ENCODE data around the gene RAB29. TPM values are rescaled to one million over a fixed set of nuclear protein-coding genes. Genes with fewer than 3 reads are reported as not detected.

The RAB29 gene, protein sequence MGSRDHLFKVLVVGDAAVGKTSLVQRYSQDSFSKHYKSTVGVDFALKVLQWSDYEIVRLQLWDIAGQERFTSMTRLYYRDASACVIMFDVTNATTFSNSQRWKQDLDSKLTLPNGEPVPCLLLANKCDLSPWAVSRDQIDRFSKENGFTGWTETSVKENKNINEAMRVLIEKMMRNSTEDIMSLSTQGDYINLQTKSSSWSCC
- polyA plus RNA-seq (2012; ENCODE audit: insufficient read length, low read depth), result 20.0 TPM

DNA sequence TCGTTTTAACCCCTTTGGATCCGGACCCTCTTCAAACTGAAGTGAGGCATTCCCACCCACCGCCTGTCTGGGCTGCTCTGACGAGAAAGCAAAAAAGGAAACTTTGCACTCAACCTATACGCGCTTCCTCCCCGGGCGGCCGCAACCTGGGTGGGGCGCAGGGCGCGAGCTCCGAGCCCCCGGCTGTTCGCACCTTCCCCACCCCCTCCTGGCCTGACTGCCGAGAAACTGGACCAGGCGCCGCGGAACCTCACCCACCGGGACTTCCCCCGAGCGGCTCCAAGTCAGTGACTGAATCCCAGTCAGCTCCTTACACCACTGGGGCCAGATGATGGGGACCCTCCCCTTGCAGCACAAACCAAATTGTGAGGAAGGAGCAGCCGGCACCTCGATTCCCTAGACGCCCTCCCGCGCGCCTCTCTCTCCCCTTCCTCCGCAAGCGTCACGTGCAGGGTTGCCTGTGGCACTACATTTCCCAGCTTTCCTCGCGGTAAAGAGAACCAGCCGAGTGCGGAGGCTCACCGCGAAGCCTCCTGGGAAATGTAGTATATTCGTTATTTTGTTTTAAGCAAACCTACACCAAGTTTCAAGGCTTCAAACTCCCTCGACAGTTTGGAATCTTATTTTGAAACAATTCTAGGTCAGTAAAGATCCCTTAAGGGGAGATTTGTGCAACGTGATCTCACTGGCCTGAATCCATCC, at the start of gene RAB29:
TSS of gene RAB29 (minus strand) at position 468 of the 702 bp plus-strand sequence. CDS start 526 bp downstream, outside the sequence.
- TF ChIP-seq SIN3A (IDR thresholded peaks at IDR 0.05; ENCODE audit: borderline replicate concordance, insufficient read depth, low read length), result no peak
- no peak for TF ChIP-seq TAF1 (IDR thresholded peaks at IDR 0.05; ENCODE audit: borderline replicate concordance, insufficient read depth, low read length)
- TF ChIP-seq, protein P1, sequence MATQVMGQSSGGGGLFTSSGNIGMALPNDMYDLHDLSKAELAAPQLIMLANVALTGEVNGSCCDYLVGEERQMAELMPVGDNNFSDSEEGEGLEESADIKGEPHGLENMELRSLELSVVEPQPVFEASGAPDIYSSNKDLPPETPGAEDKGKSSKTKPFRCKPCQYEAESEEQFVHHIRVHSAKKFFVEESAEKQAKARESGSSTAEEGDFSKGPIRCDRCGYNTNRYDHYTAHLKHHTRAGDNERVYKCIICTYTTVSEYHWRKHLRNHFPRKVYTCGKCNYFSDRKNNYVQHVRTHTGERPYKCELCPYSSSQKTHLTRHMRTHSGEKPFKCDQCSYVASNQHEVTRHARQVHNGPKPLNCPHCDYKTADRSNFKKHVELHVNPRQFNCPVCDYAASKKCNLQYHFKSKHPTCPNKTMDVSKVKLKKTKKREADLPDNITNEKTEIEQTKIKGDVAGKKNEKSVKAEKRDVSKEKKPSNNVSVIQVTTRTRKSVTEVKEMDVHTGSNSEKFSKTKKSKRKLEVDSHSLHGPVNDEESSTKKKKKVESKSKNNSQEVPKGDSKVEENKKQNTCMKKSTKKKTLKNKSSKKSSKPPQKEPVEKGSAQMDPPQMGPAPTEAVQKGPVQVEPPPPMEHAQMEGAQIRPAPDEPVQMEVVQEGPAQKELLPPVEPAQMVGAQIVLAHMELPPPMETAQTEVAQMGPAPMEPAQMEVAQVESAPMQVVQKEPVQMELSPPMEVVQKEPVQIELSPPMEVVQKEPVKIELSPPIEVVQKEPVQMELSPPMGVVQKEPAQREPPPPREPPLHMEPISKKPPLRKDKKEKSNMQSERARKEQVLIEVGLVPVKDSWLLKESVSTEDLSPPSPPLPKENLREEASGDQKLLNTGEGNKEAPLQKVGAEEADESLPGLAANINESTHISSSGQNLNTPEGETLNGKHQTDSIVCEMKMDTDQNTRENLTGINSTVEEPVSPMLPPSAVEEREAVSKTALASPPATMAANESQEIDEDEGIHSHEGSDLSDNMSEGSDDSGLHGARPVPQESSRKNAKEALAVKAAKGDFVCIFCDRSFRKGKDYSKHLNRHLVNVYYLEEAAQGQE (IDR thresholded peaks at IDR 0.05; ENCODE audit: insufficient read depth in 1 of 2, low read depth in 2 of 2, low read length in 2 of 2), result no peak
- no peak for TF ChIP-seq FOXP2 (optimal IDR thresholded peaks at IDR 0.05; ENCODE audit: borderline replicate concordance, extremely low read depth, extremely low read length, insufficient read depth)
- TF ChIP-seq POLR2AphosphoS5 (IDR thresholded peaks at IDR 0.05; ENCODE audit: low read depth, low read length), result no peak

DNA sequence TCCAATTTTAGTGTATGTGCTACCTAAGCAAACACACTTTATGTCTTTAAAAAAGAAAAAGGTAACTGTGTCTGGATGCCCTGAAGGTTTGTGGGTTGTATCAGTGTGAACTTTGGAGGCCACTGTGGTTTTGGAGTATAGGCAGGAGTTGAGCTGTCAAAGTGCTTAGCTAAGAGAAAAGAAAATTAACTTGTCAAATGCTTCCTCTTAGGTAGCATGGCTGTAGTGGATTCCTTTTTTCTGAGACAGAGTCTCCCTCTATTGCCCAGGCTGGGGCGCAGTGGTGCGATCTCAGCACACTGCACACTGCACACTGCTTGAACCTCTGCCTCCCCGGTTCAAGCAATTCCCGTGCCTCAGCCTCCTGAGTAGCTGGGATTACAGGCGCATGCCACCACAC, 48.9 kb upstream of the RAB29 start:
- TF ChIP-seq POLR2AphosphoS5 (IDR thresholded peaks at IDR 0.05; ENCODE audit: low read depth, low read length) (no peak), FOXP2 (optimal IDR thresholded peaks at IDR 0.05; ENCODE audit: borderline replicate concordance, extremely low read depth, extremely low read length, insufficient read depth) (no peak), SIN3A (IDR thresholded peaks at IDR 0.05; ENCODE audit: borderline replicate concordance, insufficient read depth, low read length) (no peak), TAF1 (IDR thresholded peaks at IDR 0.05; ENCODE audit: borderline replicate concordance, insufficient read depth, low read length) (no peak)
- TF ChIP-seq, protein P1 (IDR thresholded peaks at IDR 0.05; ENCODE audit: insufficient read depth in 1 of 2, low read depth in 2 of 2, low read length in 2 of 2), result no peak

DNA sequence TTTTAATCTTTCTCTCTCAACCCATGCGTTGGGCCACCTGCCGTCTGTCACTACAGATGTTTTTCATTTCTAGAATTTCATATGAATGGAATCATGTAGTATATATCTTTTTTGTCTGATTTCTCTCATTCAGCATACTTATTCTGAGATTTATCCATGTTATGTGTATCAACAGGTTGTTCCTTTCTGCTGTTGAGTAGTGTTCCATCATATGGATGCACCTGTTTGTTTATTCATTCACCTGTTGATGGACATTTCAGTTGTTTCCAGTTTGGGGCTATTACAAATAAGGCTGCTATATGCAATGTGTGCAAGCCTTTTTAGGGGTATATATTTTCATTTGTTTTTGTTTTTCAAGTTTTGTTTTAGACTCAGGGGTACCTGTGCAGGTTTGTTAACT, 47.1 kb upstream of the RAB29 start:
- TF ChIP-seq POLR2AphosphoS5 (IDR thresholded peaks at IDR 0.05; ENCODE audit: low read depth, low read length), result no peak
- TF ChIP-seq, protein P1 (IDR thresholded peaks at IDR 0.05; ENCODE audit: insufficient read depth in 1 of 2, low read depth in 2 of 2, low read length in 2 of 2), result no peak
- TF ChIP-seq SIN3A (IDR thresholded peaks at IDR 0.05; ENCODE audit: borderline replicate concordance, insufficient read depth, low read length), result no peak
- TF ChIP-seq FOXP2 (optimal IDR thresholded peaks at IDR 0.05; ENCODE audit: borderline replicate concordance, extremely low read depth, extremely low read length, insufficient read depth), result no peak
- TF ChIP-seq TAF1 (IDR thresholded peaks at IDR 0.05; ENCODE audit: borderline replicate concordance, insufficient read depth, low read length), result no peak

DNA sequence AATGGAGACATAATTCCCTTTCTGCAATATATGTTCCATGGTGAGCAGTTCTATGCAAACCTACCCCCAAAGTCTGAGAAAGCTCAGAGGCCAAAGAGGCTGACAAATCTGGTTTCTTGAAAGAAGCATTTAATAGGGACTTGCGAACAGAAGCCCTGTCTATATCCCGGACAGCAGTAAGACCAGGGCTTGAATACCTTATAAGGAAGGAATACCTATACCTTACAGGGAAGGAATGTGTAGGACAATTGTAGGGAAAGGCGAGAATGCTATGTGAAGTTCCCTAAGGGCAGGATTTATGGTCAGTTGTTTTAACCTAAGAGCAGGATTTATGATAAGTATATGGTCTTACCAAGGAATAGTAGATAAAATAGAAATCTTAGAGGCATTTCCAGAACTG, 42.7 kb upstream of the RAB29 start:
- TF ChIP-seq FOXP2 (optimal IDR thresholded peaks at IDR 0.05; ENCODE audit: borderline replicate concordance, extremely low read depth, extremely low read length, insufficient read depth) (no peak), SIN3A (IDR thresholded peaks at IDR 0.05; ENCODE audit: borderline replicate concordance, insufficient read depth, low read length) (no peak), POLR2AphosphoS5 (IDR thresholded peaks at IDR 0.05; ENCODE audit: low read depth, low read length) (no peak), TAF1 (IDR thresholded peaks at IDR 0.05; ENCODE audit: borderline replicate concordance, insufficient read depth, low read length) (no peak)
- TF ChIP-seq, protein P1 (IDR thresholded peaks at IDR 0.05; ENCODE audit: insufficient read depth in 1 of 2, low read depth in 2 of 2, low read length in 2 of 2), result no peak
